ENCODE data around the gene FIGN.

- TF ChIP-seq EZH2 (IDR thresholded peaks at IDR 0.05) (no peak), CTCF (IDR thresholded peaks at IDR 0.05) (no peak), EZH2phosphoT487 (IDR thresholded peaks at IDR 0.05) (no peak)
These were observed 44.9 kb downstream of the FIGN start for GRCh38 chr2:163690896-163691295.

Measured in neural progenitor cell (in vitro differentiated cells).